HEK293 (cell line): Measurements from ENCODE around the gene DNM1L.
A peak's percentile ranks its signal among the peaks of the same experiment; 100 is the strongest.

Source experiments
- CTCF ChIA-PET: fragments of 350-600 bp; formaldehyde crosslinking; extraction: SDS; loops from one replicate; lab custom pipeline; 2021; ENCODE audit warnings: antibody characterized with exemption; lab: Yijun Ruan, JAX
- POLR2A ChIA-PET: fragments of 300-600 bp; formaldehyde crosslinking; extraction: SDS; loops from one replicate; lab custom pipeline; 2020; ENCODE audit warnings: antibody characterized with exemption, inconsistent platforms; lab: Yijun Ruan, JAX
- H3K27ac ChIP-seq: fragments of 200-500 bp; sonication (Bioruptor generic); 2 replicates; pipeline ENCODE4 v1.5.1; 2014; ENCODE audit warnings: low read depth, low read length, control low read depth, inconsistent platforms; ENCODE audit errors: extremely low read depth
- H3K36me3 ChIP-seq, 2 experiments: fragments of 200-500 bp in 1 of 2; sonication (Bioruptor generic) in 1 of 2; 1 replicate in 1 of 2; 2 replicates in 1 of 2; pipeline ENCODE4 v1.5.1; 2014 to 2017; ENCODE audit warnings: inconsistent platforms in 2 of 2, low read length in 2 of 2; ENCODE audit not compliant: control insufficient read depth in 2 of 2, insufficient read depth in 1 of 2
- H3K4me1 ChIP-seq: fragments of 200-500 bp; sonication (Bioruptor generic); 2 replicates; pipeline ENCODE4 v1.5.1; 2014; ENCODE audit warnings: mild to moderate bottlenecking, low read length, inconsistent platforms; ENCODE audit not compliant: control insufficient read depth, insufficient read depth
- H3K4me3 ChIP-seq: 2 replicates; pipeline ENCODE4 v1.5.1; 2011; ENCODE audit warnings: low read depth, mild to moderate bottlenecking, control low read depth, low read length, moderate library complexity
- H3K9me3 ChIP-seq: fragments of 200-500 bp; sonication (Bioruptor generic); 2 replicates; pipeline ENCODE4 v1.5.1; 2014; ENCODE audit warnings: low read depth, low read length, inconsistent platforms; ENCODE audit not compliant: control insufficient read depth, insufficient read depth
- KLF8 ChIP-seq: fragments of 450-650 bp; formaldehyde crosslinking; IDR thresholded peaks from 2 replicates; pipeline ENCODE4 v1.5.1; 2016; ENCODE audit warnings: missing biosample characterization, missing genetic modification characterization
- YY2 ChIP-seq: fragments of 450-650 bp; formaldehyde crosslinking; IDR thresholded peaks from 2 replicates; pipeline ENCODE4 v1.5.1; 2016; ENCODE audit warnings: missing biosample characterization, missing genetic modification characterization
- ZNF169 ChIP-seq: fragments of 450-650 bp; formaldehyde crosslinking; IDR thresholded peaks from 2 replicates; pipeline ENCODE4 v1.5.1; 2016; ENCODE audit warnings: missing biosample characterization, missing genetic modification characterization
- ZNF335 ChIP-seq: fragments of 450-650 bp; formaldehyde crosslinking; conservative IDR thresholded peaks from 2 replicates; pipeline ENCODE4 v1.5.1; 2016; ENCODE audit warnings: missing biosample characterization, missing genetic modification characterization
- ZNF394 ChIP-seq: fragments of 450-650 bp; formaldehyde crosslinking; IDR thresholded peaks from 2 replicates; pipeline ENCODE4 v1.5.1; 2016; ENCODE audit warnings: missing biosample characterization, missing genetic modification characterization, mild to moderate bottlenecking, moderate library complexity, borderline replicate concordance
- ZNF585B ChIP-seq: fragments of 450-650 bp; formaldehyde crosslinking; IDR thresholded peaks from 2 replicates; pipeline ENCODE4 v1.5.1; 2016; ENCODE audit warnings: missing biosample characterization, missing genetic modification characterization
- ZNF776 ChIP-seq: fragments of 450-650 bp; formaldehyde crosslinking; IDR thresholded peaks from 2 replicates; pipeline ENCODE4 v1.5.0; 2017; ENCODE audit warnings: missing biosample characterization, missing genetic modification characterization, borderline replicate concordance
- TF ChIP-seq, protein P1 (sequence below): sonication (generic); formaldehyde crosslinking; IDR thresholded peaks from 2 replicates; pipeline ENCODE4 v1.8.1; 2022; ENCODE audit warnings: mild to moderate bottlenecking, moderate library complexity, missing genetic modification reagents
- TF ChIP-seq, protein P2 (sequence below): fragments of 450-650 bp; formaldehyde crosslinking; IDR thresholded peaks from 2 replicates; pipeline ENCODE4 v1.5.1; 2016; ENCODE audit warnings: missing biosample characterization, missing genetic modification characterization
- TF ChIP-seq, protein P3 (sequence below): fragments of 450-650 bp; formaldehyde crosslinking; optimal IDR thresholded peaks from 2 replicates; pipeline ENCODE3; 2016; ENCODE audit warnings: missing biosample characterization, mild to moderate bottlenecking, missing genetic modification characterization

The DNM1L gene

DNA sequence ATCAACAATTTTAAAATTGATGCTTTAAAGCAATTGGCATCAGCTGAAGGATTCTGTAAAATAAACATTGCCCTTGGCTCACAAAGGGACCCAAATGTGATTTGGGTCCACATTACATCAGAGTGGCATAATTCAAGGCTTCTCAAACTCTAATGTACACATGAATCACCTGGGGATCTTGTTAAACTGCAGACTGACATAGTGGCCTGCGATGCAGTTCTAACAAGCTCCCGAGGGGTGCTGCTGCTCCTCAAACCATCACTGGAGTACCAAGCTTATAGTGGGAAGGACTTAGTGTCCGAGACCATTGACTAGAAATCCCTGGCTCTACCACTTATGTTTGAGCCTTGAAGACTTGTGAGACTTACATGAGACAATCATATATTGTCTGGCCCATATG lies 31.8 kb upstream of the DNM1L start:
- 0 out of 2 replicates have a peak, but pooled peaks have one; percentile 15 for TF ChIP-seq ZNF335 (tag by site-specific recombination)
- TF ChIP-seq, protein P1, sequence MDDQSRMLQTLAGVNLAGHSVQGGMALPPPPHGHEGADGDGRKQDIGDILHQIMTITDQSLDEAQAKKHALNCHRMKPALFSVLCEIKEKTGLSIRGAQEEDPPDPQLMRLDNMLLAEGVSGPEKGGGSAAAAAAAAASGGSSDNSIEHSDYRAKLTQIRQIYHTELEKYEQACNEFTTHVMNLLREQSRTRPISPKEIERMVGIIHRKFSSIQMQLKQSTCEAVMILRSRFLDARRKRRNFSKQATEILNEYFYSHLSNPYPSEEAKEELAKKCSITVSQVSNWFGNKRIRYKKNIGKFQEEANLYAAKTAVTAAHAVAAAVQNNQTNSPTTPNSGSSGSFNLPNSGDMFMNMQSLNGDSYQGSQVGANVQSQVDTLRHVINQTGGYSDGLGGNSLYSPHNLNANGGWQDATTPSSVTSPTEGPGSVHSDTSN (CRISPR knock-in tag), result no peak
- TF ChIP-seq, all 188 proteins: peak for 1
- Histone ChIP-seq H3K27ac (no peak overlapping the region), H3K36me3 (peaks cover 0 to 2% of the 10 kb centered on the region in 2 experiments; a peak in 1 of 3 replicates), H3K4me3 (no peak overlapping the region), H3K4me1 (peaks cover 4% of the 10 kb centered on the region; the same call in 1 of the 2 replicates), H3K9me3 (no peaks in the 10 kb centered on the region)
- ChIA-PET CTCF (interaction anchor here (0.6 to 1.6 kb wide), 4 partner anchors 10 to 1660 kb away, joined by 3 to 9 read pairs (median 3); no protein-coding TSS in a partner anchor), POLR2A (no interaction called here)

DNA sequence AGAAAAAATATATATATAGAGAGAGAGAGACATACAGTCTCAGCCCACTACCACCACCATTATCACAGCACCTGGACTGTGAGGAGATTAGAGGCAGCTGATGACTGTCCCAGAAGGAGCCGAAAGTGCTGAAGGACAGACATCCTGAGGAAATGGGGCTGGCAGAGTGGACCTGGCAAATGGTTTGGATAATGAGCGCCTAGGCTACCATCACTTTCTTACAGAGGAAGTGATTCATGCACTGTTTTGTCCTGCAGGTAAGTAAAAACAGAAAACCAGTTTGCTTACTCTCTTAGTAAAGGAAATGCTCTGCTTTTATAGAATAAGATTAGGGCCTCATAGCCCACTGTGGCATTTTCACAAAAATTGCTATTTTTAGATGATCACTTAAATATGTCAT lies 28.6 kb upstream of the DNM1L start:
- no peak overlapping the region for H3K27ac ChIP-seq
- H3K4me3 ChIP-seq, result no peak overlapping the region
- TF ChIP-seq ZNF776 (tag by site-specific recombination), result no peak
- ChIA-PET POLR2A (no interaction called here), CTCF (interaction anchor here (0.7 kb wide), 1 partner anchor 9 kb away, joined by 4 read pairs; no protein-coding TSS in a partner anchor)
- no peaks in the 10 kb centered on the region for H3K9me3 ChIP-seq
- no peaks in the 10 kb centered on the region for H3K4me1 ChIP-seq
- peaks cover 0 to 2% of the 10 kb centered on the region in 2 experiments; a peak in 1 of 3 replicates for H3K36me3 ChIP-seq

DNA sequence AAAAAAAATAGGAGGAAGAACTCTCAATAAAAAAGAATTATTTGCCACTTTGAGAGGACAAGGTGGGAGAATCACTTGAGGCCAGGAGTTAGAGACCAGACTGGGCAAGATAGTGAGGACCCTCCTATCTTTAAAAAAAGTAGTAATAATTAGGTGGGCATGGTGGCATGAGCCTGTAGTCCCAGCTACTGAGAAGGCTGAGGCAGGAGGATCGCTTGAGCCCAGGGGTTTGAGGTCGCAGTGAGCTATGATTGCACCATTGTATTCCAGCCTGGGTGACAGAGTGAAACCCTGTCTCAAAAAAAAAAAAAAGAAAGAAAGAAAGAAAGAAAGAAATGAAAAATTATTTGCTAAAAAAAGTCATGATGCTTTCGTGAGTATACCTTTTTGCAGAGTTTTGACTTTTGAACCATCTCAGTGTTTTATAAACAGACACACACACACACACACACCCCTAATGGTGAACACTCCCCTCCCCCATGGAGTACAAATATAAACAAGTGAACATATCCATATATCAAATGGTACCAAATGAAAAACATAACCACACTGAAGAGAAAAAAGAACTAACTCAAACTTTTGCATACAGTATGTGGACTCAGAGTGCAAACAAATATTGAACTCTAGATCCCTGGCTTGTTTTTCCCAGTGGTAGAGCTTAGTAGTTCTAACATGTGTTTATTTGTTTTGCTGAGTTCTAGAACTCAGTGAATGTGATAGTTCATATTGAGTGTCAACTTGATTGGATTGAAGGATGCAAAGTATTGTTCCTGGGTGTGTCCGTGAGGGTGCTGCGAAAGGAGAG lies 27.7 kb upstream of the DNM1L start:
- Histone ChIP-seq H3K36me3 (no peaks in the 10 kb centered on the region), H3K9me3 (no peaks in the 10 kb centered on the region), H3K4me3 (no peak overlapping the region), H3K27ac (no peak overlapping the region), H3K4me1 (no peaks in the 10 kb centered on the region)
- TF ChIP-seq KLF8 (no peak), ZNF585B (tag by site-specific recombination) (no peak), YY2 (tag by site-specific recombination) (no peak), ZNF394 (tag by site-specific recombination) (no peak), ZNF169 (no peak)
- TF ChIP-seq, protein P2, sequence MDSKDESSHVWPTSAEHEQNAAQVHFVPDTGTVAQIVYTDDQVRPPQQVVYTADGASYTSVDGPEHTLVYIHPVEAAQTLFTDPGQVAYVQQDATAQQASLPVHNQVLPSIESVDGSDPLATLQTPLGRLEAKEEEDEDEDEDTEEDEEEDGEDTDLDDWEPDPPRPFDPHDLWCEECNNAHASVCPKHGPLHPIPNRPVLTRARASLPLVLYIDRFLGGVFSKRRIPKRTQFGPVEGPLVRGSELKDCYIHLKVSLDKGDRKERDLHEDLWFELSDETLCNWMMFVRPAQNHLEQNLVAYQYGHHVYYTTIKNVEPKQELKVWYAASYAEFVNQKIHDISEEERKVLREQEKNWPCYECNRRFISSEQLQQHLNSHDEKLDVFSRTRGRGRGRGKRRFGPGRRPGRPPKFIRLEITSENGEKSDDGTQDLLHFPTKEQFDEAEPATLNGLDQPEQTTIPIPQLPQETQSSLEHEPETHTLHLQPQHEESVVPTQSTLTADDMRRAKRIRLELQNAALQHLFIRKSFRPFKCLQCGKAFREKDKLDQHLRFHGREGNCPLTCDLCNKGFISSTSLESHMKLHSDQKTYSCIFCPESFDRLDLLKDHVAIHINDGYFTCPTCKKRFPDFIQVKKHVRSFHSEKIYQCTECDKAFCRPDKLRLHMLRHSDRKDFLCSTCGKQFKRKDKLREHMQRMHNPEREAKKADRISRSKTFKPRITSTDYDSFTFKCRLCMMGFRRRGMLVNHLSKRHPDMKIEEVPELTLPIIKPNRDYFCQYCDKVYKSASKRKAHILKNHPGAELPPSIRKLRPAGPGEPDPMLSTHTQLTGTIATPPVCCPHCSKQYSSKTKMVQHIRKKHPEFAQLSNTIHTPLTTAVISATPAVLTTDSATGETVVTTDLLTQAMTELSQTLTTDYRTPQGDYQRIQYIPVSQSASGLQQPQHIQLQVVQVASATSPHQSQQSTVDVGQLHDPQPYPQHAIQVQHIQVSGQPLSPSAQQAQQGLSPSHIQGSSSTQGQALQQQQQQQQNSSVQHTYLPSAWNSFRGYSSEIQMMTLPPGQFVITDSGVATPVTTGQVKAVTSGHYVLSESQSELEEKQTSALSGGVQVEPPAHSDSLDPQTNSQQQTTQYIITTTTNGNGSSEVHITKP (tag by site-specific recombination), result peak; percentile 88
- TF ChIP-seq, protein P3, sequence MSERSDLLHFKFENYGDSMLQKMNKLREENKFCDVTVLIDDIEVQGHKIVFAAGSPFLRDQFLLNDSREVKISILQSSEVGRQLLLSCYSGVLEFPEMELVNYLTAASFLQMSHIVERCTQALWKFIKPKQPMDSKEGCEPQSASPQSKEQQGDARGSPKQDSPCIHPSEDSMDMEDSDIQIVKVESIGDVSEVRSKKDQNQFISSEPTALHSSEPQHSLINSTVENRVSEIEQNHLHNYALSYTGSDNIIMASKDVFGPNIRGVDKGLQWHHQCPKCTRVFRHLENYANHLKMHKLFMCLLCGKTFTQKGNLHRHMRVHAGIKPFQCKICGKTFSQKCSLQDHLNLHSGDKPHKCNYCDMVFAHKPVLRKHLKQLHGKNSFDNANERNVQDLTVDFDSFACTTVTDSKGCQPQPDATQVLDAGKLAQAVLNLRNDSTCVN (tag by site-specific recombination), result no peak
- ChIA-PET POLR2A (no interaction called here), CTCF (interaction anchor here (1.0 kb wide), 2 partner anchors 21 to 286 kb away, joined by 3 to 4 read pairs; no protein-coding TSS in a partner anchor)
